NB4 (cell line): ENCODE measurements around the gene DDX51.

Experiments used
- TF ChIP-seq, protein P1 (sequence below): IDR thresholded peaks from one replicate; pipeline ENCODE4 v1.5.1; 2012; ENCODE audit warnings: low read depth, low read length
- TF ChIP-seq, protein P2 (sequence below): IDR thresholded peaks from 2 replicates; pipeline ENCODE4 v1.6.1; 2011; ENCODE audit warnings: low read depth, low read length

DNA sequence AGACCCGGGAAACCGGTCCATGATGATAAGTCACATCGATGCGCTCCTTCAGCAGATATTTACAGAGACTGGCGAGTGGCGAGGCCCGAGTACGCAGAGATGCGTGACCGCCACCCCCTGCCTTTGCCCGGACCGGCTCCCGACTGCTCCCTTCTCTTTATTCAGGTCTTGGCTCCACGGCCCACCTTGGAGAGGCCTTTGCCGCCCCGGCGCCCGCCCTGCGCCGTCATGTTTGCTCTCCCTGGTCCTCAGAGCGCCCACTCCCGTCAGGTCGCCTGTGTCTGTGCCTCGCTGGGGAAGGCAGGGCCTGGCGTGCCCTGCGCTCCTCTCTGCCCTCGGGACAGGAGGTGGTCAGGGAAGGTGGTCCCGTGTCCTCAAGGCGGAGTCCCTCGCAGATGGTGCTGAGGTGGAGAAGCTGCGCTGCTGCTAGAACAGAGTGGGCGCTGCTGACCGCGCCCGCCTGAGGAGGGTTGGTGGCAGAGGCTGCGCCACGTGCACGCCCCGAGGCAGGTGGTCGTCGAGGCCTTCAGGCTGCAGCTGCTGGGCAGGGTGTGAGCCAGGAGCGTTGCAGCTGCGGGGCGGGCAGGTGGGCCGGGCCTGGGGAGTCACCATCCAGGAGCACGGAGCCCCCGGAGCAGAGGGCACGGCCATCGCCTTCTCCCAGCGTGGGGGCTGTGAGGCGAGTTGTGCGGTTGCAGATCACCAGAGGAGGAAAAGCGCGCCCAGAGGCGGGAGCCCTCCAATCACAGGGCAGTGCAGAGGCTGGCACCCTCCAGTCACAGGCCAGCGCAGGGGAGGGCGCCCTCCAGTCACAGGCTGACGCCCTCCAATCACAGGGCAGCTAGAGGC lies 27.2 kb downstream of the DDX51 start:
- TF ChIP-seq, protein P1, sequence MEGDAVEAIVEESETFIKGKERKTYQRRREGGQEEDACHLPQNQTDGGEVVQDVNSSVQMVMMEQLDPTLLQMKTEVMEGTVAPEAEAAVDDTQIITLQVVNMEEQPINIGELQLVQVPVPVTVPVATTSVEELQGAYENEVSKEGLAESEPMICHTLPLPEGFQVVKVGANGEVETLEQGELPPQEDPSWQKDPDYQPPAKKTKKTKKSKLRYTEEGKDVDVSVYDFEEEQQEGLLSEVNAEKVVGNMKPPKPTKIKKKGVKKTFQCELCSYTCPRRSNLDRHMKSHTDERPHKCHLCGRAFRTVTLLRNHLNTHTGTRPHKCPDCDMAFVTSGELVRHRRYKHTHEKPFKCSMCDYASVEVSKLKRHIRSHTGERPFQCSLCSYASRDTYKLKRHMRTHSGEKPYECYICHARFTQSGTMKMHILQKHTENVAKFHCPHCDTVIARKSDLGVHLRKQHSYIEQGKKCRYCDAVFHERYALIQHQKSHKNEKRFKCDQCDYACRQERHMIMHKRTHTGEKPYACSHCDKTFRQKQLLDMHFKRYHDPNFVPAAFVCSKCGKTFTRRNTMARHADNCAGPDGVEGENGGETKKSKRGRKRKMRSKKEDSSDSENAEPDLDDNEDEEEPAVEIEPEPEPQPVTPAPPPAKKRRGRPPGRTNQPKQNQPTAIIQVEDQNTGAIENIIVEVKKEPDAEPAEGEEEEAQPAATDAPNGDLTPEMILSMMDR: no peak
- TF ChIP-seq, protein P2, sequence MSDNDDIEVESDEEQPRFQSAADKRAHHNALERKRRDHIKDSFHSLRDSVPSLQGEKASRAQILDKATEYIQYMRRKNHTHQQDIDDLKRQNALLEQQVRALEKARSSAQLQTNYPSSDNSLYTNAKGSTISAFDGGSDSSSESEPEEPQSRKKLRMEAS: no peak
